Measurements from ENCODE around the gene PGBD5. TPM values are rescaled to one million over a fixed set of nuclear protein-coding genes. Genes with fewer than 3 reads are reported as not detected.
A peak's percentile ranks its signal among the peaks of the same experiment; 100 is the strongest.

Gene PGBD5
- total and polyA plus RNA-seq, 9 of the 15 experiments (the other 6 are each of a cell fraction or from before 2014, with no cell fraction given): under 0.01 to 0.40 (median 0.10) TPM; not detected in 3

- WGBS (ENCODE audit: insufficient coverage, low coverage, missing lambda C conversion rate): 59% methylated on average over 2 of the region's 2 CpGs
- peaks cover 83% of the 10 kb centered on the region; the same call in 2 of the 3 replicates for H3K36me3 ChIP-seq (ENCODE audit: control insufficient read depth, insufficient read depth, low read length)
- POLR2A ChIA-PET: no interaction called here
- in situ Hi-C loops (cut with MboI) (no loop called here), intact Hi-C loops (cut with micrococcal nuclease) (no loop called here)
- ATAC-seq (no peak), FAIRE-seq (peak; percentile 40), DNase-seq (ENCODE audit: extremely low read depth in 1 of 4, low spot score in 3 of 4) (no peak)
- no TSS peak for BruUV-seq (replicated peaks)
- no peak overlapping the region for H3K4me3 ChIP-seq
- no peaks in the 10 kb centered on the region for H3K9me1 ChIP-seq (ENCODE audit: control insufficient read depth, insufficient read depth, low read length)
- TF ChIP-seq ELF2 (CRISPR knock-in tag; IDR thresholded peaks at IDR 0.05): no peak
- CTCF ChIA-PET (ENCODE audit: low intra/inter-chr PET ratio): interaction anchor here (0.7 kb wide), 1 partner anchor 605 kb away, joined by 3 read pairs; no protein-coding TSS in a partner anchor
- no peak overlapping the region for H2AFZ ChIP-seq (ENCODE audit: low read depth, low read length)
- H4K20me1 ChIP-seq (replicated peaks; ENCODE audit: control insufficient read depth, insufficient read depth, low read length): no peaks in the 10 kb centered on the region; the same call in 1 of the 2 replicates
- H3K27me3 ChIP-seq (ENCODE audit: control insufficient read depth in 2 of 2, insufficient read depth in 2 of 2, low read length in 2 of 2): no peaks in the 10 kb centered on the region
- H3K9ac ChIP-seq (ENCODE audit: insufficient read depth in 1 of 2, low read depth in 2 of 2, low read length in 2 of 2): no peak overlapping the region
- H3K4me1 ChIP-seq (replicated peaks in 1 of 2; ENCODE audit: control insufficient read depth in 2 of 2, insufficient read depth in 2 of 2, low read length in 2 of 2): peaks cover 9 to 19% of the 10 kb centered on the region in 2 experiments
- H3K4me2 ChIP-seq (ENCODE audit: insufficient read depth, low read length): no peak overlapping the region
- no peaks in the 10 kb centered on the region for H3K79me2 ChIP-seq (ENCODE audit: control insufficient read depth, insufficient read depth, low read length)
- H3K9me3 ChIP-seq (replicated peaks; ENCODE audit: control insufficient read depth, insufficient read depth, low read depth, low read length): no peaks in the 10 kb centered on the region
- H3K27ac ChIP-seq (ENCODE audit: extremely low read depth, low read depth, low read length): no peak overlapping the region
Observed at GRCh38 chr1:230266456-230266855, 159.7 kb downstream of the PGBD5 start.

- Histone ChIP-seq H3K27me3 (ENCODE audit: control insufficient read depth in 2 of 2, insufficient read depth in 2 of 2, low read length in 2 of 2) (no peaks in the 10 kb centered on the region), H4K20me1 (replicated peaks; ENCODE audit: control insufficient read depth, insufficient read depth, low read length) (no peaks in the 10 kb centered on the region), H3K9ac (ENCODE audit: insufficient read depth in 1 of 2, low read depth in 2 of 2, low read length in 2 of 2) (no peak overlapping the region), H3K36me3 (ENCODE audit: control insufficient read depth, insufficient read depth, low read length) (peaks cover 77% of the 10 kb centered on the region; the same call in 2 of the 3 replicates), H3K27ac (ENCODE audit: extremely low read depth, low read depth, low read length) (no peak overlapping the region), H3K4me1 (replicated peaks in 1 of 2; ENCODE audit: control insufficient read depth in 2 of 2, insufficient read depth in 2 of 2, low read length in 2 of 2) (peaks cover 9 to 19% of the 10 kb centered on the region in 2 experiments), H3K79me2 (ENCODE audit: control insufficient read depth, insufficient read depth, low read length) (no peaks in the 10 kb centered on the region), H3K9me3 (replicated peaks; ENCODE audit: control insufficient read depth, insufficient read depth, low read depth, low read length) (no peaks in the 10 kb centered on the region), H3K9me1 (ENCODE audit: control insufficient read depth, insufficient read depth, low read length) (no peaks in the 10 kb centered on the region), H3K4me3 (no peak overlapping the region), H2AFZ (ENCODE audit: low read depth, low read length) (no peak overlapping the region), H3K4me2 (ENCODE audit: insufficient read depth, low read length) (no peak overlapping the region)
- CTCF ChIA-PET (ENCODE audit: low intra/inter-chr PET ratio): interaction anchor here (0.6 to 0.7 kb wide), 2 partner anchors 600 to 604 kb away, joined by 3 to 4 read pairs; no protein-coding TSS in a partner anchor
- in situ Hi-C loops (cut with MboI): no loop called here
- intact Hi-C loops (cut with micrococcal nuclease): no loop called here
- BruUV-seq (replicated peaks): no TSS peak
- no peak for FAIRE-seq
- POLR2A ChIA-PET: no interaction called here
- DNase-seq (ENCODE audit: extremely low read depth in 1 of 4, low spot score in 3 of 4): no peak
- no peak for TF ChIP-seq BRD4 (IDR thresholded peaks at IDR 0.05)
- TF ChIP-seq ZBTB43 (CRISPR knock-in tag; IDR thresholded peaks at IDR 0.05): no peak
- WGBS (ENCODE audit: insufficient coverage, low coverage, missing lambda C conversion rate): 93% methylated on average over 17 of the region's 17 CpGs
- ATAC-seq: no peak
Observed at GRCh38 chr1:230265200-230266115, 160.7 kb downstream of the PGBD5 start.

Other genes starting within 250 kb of the PGBD5 start
- 40.2 and 51.7 TPM in 2 replicates for gene COG2, start 216.1 kb upstream of the PGBD5 start, total RNA-seq (2014; rRNA removed)
- 33.3 and 36.7 TPM in 2 replicates for gene COG2, start 216.1 kb upstream of the PGBD5 start, total RNA-seq (2014; rRNA removed; fragmentation: Illumina TruSeq; extraction: Trizol)
- gene COG2, start 216.1 kb upstream of the PGBD5 start, total RNA-seq (2015; rRNA removed; fragmentation: Illumina TruSeq; extraction: Trizol): 33.5 and 34.8 TPM in 2 replicates
- 36.2 and 43.9 TPM in 2 replicates for gene COG2, start 216.1 kb upstream of the PGBD5 start, total RNA-seq (2021)
- gene COG2, start 216.1 kb upstream of the PGBD5 start, polyA plus RNA-seq (2011; rRNA removed): 21.8 and 24.0 TPM in 2 replicates
- gene COG2, start 216.1 kb upstream of the PGBD5 start, polyA plus RNA-seq (2014; fragmentation: Illumina TruSeq; extraction: Trizol): 31.3 and 33.5 TPM in 2 replicates
- gene COG2, start 216.1 kb upstream of the PGBD5 start, polyA plus RNA-seq (2014; fragmentation: Nextera tagmentation; extraction: Ambion mirVana): 10 to 100 TPM; 22.0 to 31.3 TPM
- gene COG2, start 216.1 kb upstream of the PGBD5 start, polyA plus RNA-seq (2014; rRNA removed): 26.8 and 30.9 TPM in 2 replicates

All from K562 (cell line).